IPS-11a (cell line): ENCODE measurements around the gene CFDP1.

Source experiments
- H3K4me3 ChIP-seq: one replicate; pipeline ENCODE4 v1.5.1; 2013; ENCODE audit warnings: low read depth, low read length, control low read depth

The CFDP1 gene

DNA sequence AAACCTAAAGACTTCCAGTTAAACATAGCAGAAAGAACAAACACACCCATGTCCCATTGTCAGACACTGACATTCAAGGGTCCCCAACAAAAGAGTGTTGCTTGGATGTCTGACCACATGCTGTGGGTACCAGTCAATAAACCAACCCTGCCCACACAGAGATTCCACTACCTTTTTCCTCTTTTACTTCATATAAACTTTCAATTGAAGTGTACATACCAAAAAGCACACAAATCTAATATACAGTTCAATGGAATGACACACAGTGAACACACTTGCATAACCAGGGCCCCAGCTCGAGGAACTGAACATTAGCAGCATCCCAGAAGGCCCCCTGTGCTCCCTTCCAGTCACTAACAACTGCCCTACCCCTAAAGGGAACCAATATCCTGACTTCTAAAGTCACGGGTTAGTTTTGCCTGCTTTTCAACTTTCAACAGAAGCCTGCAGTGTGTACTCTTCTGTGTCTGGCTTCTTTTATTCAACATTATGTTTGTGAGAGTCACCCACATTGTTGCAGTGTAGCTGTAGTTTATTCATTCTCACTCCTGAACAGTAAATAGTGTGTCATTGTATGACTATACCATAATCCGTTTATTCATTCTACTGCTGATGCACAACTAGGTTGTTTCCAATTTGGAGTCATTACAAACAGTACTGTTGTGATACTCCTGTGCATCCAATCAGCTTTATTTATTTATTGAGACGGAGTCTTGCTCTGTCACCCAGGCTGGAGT is 18.0 kb downstream of the CFDP1 start:
- H3K4me3 ChIP-seq, result no peak overlapping the region

DNA sequence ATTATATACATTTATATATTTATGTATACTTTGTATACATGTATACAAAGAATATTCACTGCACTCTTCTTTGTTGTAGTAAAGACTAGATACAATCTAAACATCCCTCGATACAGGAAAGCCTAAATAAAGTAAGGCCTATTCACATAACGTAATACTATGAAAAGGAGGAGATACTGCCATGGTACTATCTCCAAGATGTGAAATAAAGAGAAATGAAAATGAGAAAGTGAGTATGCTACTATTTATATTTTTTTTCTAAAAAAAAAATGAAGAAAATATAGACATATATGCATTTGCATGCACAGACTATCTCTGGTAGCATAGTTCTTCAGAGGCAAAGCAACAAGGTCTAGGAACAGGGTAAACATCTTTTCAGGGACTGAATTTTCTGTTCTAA is 19.4 kb downstream of the CFDP1 start:
- H3K4me3 ChIP-seq, result no peak overlapping the region

DNA sequence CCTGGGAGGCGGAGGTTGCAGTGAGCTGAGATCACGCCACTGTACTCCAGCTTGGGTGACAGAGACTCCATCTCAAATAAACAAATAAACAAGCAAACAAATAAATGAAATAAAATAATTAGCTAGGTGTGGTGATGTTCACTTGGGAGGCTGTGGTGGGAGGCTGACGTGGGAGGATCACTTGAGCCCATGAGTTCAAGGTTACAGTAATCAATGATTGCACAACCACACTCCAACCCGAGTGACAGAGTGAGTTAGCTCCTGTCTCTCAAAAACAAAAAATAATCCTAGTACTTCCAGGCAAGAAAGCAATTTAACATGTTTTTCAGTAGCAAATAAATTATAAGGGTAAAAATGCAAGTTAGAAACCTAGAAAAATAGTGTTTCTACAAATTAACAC is 26.4 kb downstream of the CFDP1 start:
- H3K4me3 ChIP-seq, result no peak overlapping the region

DNA sequence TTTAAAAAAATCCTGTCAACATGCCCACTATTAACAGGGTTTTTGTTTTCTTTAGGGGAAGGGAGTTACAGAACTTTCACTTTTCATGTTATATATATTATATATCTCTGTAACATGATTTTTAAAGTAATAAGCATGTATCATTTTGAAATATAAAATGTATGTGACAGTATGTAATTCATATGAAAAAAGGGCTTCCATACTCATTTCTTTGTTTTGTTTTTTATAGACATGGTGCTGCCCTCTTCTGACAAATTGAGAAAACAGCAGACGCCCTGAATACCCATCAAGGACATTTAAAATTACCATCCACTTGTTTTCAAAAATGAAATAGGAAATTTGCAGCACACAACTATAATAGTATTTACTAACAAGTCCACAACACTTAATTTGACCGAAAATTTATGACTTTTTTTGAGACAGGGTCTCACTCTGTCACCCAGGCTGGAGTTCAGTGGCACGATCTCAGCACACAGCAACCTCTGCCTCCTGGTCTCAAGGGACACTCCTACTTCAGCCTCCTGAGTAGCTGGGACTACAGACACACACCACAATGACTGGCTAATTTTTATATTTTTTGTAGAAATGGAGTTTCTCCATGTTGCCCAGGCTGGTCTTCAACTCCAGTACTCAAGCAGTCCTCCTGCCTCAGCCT is 30.4 kb downstream of the CFDP1 start:
- no peak overlapping the region for H3K4me3 ChIP-seq

DNA sequence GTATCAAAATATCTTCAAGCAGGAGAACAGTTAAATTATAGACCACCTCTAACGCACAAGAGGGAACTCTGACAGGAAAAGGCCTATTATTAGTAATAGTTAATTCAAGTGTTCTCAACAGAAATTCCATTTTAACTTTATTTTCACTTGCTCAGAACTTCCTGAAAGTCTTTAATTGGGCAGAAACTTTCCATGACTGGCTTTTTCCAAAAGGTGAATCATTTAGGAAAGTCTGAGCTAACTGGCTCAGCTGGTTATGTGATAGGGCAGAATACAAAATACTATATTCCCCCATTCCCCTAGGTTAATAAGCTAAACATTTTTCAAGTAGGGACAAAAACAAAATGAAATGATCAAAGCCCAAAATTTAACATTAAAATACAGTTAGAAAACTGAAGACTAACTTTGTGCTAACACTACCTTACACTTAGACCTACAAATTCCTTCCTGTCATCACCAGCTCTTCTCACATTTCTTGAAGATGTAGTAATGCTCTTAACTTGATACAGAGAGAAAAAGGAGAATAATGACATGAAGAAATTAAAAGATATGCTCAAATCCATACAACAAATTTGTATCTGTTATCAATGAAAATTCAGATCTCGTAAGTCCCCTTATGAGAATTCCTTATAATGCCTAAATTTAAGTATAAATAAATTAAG is 31.0 kb downstream of the CFDP1 start:
- no peak overlapping the region for H3K4me3 ChIP-seq

DNA sequence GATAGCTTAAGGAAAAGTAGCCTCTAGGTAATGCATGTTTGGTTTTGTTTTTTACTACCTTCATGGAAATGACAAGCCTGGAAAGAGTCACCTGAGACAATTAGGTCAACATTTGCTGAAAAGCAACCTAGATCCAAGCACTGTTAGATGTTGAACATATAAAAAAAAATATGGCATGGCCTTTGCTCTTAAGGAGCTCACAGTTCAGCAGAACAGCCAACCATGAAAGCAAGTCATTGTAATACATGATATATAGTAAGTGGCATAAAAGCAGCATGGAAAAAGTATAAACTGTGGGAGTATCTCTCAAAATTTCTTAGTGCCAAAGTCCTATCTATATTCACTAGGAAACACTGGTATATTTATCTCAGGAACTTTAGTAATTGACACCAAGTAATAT is 31.6 kb downstream of the CFDP1 start:
- H3K4me3 ChIP-seq, result no peak overlapping the region

DNA sequence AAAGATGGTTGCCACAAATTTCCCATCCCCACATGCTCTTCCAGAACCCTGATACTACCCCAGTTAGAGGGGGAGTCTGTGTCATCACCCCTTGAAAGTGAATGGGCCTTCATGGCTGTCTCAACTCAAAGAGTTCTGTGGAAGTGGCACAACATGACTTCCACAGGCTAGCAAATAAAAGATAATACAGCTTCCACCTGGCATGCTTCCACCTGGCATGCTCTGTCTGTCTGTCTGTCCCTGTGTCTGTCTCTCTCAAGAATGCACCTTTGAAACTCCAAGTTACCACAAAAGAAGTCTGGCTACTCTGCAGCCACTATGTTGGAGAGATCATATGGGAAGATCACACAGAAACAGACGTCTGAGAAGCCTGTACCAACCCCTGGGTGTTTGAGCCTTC is 35.0 kb downstream of the CFDP1 start:
- H3K4me3 ChIP-seq, result no peak overlapping the region

DNA sequence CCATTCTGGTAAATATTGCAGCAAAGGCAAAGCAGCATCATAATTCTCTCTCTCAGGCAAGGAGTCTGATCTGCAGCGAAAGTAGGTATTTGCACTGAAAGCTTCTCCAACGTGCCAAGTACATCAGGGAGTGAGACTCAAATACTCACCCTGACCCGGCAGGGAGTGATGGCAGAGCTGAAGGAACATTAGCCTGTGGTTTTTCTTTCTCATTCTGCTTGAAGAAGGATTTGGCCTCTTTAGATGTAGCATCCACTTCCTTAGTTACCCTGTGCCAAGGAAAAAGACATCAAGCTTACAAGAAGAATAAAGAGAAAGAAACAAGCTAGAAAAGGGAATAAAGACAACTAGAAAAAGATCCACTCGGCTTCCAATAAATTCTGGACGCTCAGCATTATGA is 38.4 kb downstream of the CFDP1 start:
- no peak overlapping the region for H3K4me3 ChIP-seq

DNA sequence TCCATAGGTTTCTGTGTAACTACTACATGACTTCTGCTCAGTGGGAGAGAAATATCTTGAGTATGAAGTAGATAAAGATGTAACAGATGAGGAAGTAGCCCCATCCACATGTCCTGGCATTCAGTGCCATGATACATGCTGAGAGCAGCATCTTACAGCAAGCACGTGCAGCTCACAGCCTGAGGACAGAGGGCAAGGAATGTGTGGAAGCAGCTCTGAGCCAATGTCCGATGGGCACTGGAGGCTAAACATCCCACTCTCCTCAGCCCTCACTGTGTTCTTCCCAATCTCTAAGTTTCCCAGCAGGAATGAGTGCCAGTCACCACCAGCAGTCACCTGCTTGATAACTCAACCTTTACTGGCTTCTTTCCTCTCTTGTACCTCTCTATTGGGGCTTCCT is 40.4 kb downstream of the CFDP1 start:
- H3K4me3 ChIP-seq, result no peak overlapping the region

DNA sequence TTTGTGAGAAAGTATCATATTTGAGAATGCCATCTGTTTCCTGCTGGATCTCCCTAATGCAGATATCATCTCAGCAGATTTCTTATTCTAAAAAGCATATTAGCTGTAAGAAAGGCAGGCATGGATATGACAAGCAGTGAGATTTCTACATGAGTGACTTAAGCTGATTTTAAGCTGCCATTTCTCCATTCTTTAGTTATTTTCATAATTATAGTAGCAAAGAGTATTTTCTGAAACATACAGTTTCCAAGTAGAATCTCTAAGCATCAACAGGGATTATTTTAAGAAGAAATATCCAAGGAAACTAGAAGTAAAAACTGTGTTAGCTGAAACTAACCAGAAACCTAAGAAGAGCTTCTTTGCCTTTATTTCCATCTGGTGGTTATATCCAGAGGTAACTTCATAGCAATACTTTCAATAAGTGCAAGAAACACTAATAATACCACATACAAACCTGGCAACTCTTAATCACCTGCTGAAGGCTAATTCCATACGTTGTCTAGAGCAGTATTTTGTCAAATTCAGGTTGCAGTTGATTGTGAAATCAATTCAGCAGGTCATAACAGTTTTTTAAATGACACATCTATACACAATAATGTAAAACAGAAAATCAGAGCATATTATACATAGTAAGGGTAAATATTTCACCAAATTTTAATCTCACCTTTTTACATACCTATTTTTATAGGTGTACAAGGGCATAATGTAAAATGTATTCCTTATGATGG is 42.2 kb downstream of the CFDP1 start:
- no peak overlapping the region for H3K4me3 ChIP-seq

DNA sequence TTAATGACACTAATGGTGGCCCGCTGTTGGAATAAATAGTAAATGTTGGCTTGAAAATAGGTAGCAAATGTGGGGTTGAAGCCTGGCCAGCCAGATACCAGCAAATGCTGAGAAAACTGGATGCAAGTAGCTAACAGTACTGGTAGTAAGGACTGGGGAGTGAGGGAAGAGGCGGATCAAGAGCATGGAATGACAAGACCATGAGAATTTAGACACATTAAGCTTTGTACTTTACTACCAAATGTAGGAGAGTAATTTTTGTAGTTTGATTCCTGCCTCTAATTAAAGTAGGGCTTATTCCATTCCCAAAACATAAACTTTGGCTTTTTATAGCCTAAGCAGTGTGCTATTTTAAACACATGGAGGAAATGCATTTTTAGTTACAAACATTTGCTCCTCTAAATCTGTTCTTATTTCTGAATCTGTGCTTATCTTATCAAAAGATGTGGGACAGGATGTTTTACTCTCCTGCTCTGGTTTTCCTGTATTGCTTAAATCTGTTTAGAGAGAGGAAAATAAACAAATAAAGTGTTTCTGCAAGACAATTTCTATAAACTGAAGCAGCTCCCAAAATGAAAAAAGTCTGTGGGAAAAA is 44.1 kb downstream of the CFDP1 start:
- H3K4me3 ChIP-seq, result no peak overlapping the region

DNA sequence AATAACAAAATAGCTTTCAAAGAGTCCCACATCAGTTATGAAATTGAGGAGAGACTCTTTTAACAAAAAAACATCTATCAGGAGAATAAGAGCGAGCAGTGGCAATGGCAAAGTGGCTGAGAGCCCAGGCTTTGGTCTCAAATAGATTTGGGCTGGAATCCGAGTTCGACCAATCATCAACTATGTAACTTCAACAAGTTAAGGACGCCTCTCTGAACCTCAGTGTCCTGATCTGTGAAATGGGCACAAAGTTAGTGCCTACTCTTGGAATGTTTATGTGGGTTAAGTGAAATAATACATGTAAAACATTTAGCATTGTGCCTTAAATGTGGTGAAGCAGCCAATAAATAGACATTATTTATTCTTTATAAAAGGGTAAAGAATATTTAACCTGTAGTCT is 45.4 kb downstream of the CFDP1 start:
- H3K4me3 ChIP-seq, result no peak overlapping the region

DNA sequence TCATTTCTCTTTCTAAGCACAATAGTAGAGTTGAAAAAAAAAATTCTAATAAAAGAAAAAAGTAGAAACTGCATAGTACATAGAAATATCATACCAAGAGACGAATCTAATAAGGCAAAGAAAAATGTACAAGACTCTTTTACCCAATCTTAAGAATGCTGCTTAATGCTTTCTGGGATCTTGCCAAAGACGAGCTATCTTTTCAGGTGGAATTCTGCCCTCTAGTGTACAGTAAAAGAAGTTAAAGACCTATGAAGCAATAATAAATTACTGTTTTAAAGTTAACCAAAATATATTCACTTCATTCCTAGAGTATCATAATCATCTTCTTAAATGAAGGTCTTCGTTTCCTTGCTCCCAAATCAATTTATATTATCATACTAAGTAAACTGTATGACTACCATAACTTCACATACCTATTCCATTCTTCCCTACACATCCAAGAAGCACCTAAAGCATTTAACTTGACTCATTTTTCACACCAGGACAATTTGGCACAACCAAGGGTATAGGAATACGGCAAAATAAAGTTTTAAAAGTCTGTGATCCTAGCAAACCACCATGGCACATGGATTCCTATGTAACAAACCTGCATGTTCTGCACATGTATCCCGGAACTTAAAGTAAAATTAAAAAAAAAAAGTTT is 47.7 kb downstream of the CFDP1 start:
- H3K4me3 ChIP-seq, result no peak overlapping the region

DNA sequence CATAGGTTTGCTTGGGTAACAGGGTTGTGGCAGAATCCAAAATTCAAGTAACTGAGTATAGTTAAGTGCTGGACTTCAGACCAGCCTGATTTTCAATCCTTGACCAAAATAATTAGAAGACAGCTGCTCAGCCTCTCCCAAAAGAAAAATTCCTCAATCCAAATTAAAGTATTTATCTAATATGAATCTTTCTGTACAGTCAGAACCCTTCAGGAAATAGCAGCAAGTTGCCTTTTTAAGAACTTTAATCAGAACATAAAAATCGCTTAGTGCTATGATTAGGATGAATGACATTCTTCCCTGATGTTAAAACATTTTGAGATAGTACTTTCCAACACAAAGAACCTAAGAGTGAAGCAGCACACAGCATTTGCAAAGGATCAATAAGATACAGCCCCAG is 50.2 kb downstream of the CFDP1 start:
- H3K4me3 ChIP-seq, result no peak overlapping the region

DNA sequence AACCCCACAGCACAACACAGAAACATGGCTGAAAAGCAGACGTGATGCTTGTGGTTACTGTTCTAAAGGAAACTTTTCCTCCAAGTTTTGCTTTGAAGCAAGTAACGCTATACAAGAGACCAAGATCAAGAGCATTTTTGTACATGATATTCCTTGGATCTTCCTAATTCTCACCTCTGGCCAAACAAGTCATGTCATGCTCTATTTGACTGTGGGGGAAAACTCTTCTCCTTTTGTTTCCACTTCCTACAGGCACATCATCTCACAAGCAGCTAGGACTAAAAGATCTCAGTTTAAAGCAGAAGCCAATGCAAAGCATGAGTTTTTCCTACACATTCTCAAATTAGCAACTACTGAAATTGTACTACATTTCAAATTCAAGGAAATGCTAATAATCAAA is 50.7 kb downstream of the CFDP1 start:
- H3K4me3 ChIP-seq, result no peak overlapping the region

DNA sequence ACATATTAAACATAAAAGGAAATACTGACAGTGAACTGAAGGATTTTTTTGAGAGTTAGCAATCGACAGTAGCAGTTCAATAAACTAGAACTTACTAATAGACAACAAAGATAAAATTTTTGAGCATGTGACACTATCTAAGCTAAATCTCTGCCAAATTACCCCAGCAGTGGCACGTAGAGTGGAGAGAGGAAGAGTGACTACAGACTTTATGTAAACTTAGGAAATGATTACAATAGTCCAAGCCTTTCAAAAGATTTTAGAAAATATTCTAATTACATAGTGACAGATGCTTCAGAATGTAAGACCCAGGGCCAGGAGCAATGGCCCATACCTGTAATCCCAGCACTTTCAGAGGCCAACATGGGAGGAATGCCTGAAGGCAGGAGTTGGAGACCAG is 52.4 kb downstream of the CFDP1 start:
- H3K4me3 ChIP-seq, result no peak overlapping the region

DNA sequence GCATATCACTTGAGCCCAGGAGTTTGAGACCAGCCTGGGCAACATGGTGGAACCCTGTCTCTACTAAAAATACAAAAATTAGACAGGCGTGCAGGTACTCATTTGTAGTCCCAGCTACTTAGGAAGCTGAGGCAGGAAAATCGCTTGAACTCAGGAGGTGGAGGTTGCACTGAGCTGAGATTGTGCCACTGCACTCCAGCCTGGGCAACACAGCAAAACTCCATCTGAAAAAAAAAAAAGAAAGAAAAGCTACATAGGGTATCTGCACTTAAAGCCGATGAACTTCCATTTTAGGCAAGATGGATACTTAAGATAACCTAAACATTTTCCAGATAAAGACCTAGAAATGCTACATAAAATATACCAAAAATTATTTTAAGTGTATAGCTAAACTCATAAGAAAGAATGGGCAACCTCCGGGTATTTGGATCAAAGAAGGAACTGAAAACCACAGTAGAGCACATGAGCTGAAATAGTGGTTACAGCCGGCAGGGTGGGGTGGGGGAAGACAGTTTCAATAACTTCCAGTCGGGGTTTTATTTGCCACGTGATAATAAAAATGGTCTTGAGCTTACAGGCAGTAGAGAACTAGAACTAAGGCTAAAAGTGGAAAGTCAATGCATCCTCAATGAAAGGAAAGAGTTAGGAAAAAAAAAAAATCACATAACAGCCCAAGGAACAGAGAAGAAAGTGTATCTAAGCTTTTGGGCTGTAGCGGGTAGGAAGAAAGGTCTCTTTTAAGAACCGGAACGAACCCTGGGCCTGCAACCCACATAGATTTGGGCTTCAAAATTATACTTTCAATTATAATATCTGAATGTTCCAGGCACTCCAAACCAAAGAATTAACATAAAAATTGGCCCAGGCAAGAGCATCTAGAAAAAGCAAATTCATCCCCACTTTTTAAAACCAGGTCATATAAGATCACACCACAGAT is 53.1 kb downstream of the CFDP1 start:
- H3K4me3 ChIP-seq, result no peak overlapping the region

DNA sequence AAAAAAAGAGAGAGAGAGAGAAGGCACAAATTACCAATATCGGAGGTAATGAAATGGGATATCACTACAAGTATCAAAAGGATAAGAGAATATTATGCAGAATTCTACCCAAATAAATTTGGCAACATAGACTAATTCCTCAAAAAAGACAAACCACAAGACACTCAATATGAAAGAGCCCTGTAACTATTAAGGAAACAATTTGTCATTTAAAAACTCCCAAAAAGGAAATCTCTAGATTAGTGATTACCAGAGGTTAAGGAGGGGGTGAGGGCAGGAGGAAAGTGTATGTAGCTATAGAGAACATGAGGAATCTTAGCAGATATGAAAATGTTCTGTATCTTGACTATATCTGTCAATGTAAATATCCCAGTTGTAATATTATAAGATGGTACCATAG is 54.0 kb downstream of the CFDP1 start:
- H3K4me3 ChIP-seq, result no peak overlapping the region

DNA sequence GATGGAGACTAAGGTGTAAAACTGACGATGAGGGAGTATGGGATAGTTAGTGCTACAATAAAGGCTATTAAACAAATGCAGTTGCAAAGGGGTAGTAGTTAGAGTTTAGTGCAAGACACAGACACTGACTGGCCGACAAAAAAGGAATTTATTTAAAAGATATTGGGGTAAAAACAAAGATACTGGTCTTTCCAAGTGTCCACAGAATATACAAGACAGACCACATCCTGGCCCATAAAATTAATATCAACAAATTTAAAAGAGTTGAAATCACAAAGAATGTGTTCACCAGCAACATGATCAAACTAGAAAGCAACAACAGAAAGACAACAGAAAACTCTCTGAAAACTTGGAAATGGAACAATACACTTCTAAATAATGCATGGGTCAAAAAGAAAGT is 54.7 kb downstream of the CFDP1 start:
- H3K4me3 ChIP-seq, result no peak overlapping the region
